GM18867 (cell line): Measurements from ENCODE around the gene CWF19L2.
"Not testable (repeated sequence)": the region's sequence is repeated elsewhere in the genome, so short reads cannot be mapped to it uniquely, and the experiment has no call there.

Source experiments
- ATAC-seq: cut with Tn5 transposase; IDR thresholded peaks from one replicate; pipeline ENCODE4 v1.9.1; 2021; ENCODE audit warnings: mild to moderate bottlenecking, moderate library complexity; ENCODE audit not compliant: unreplicated experiment

CWF19L2 gene

GRCh38 chr11:107439586-107440167, 17.9 kb downstream of the CWF19L2 start:
- no peak for ATAC-seq

GRCh38 chr11:107438148-107438547, 19.5 kb downstream of the CWF19L2 start:
- no peak for ATAC-seq

- ATAC-seq: no peak
Observed at GRCh38 chr11:107430525-107430924, 27.1 kb downstream of the CWF19L2 start.

- ATAC-seq: no peak
Observed at GRCh38 chr11:107427569-107428180, 29.9 kb downstream of the CWF19L2 start.

- peak; percentile 59 for ATAC-seq
Observed at GRCh38 chr11:107413352-107413751, 44.3 kb downstream of the CWF19L2 start.

GRCh38 chr11:107408762-107409211, 48.8 kb downstream of the CWF19L2 start:
- ATAC-seq: no peak

GRCh38 chr11:107405260-107405659, 52.4 kb downstream of the CWF19L2 start:
- no peak for ATAC-seq

- ATAC-seq: not testable (repeated sequence)
Observed at GRCh38 chr11:107401131-107401530, 56.5 kb downstream of the CWF19L2 start.

- no peak for ATAC-seq
Observed at GRCh38 chr11:107397357-107397756, 60.3 kb downstream of the CWF19L2 start.

GRCh38 chr11:107392611-107393010, 65.0 kb downstream of the CWF19L2 start:
- ATAC-seq: no peak

- not testable (repeated sequence) for ATAC-seq
Observed at GRCh38 chr11:107390701-107391100, 66.9 kb downstream of the CWF19L2 start.

- no peak for ATAC-seq
Observed at GRCh38 chr11:107387666-107388065, 70.0 kb downstream of the CWF19L2 start.

GRCh38 chr11:107385361-107385981, 72.2 kb downstream of the CWF19L2 start:
- ATAC-seq: no peak

- no peak for ATAC-seq
Observed at GRCh38 chr11:107384144-107384852, 73.3 kb downstream of the CWF19L2 start.

- ATAC-seq: no peak
Observed at GRCh38 chr11:107372439-107372838, 85.2 kb downstream of the CWF19L2 start.

GRCh38 chr11:107370390-107370789, 87.2 kb downstream of the CWF19L2 start:
- ATAC-seq: no peak

GRCh38 chr11:107359701-107360100, 97.9 kb downstream of the CWF19L2 start:
- ATAC-seq: no peak

- no peak for ATAC-seq
Observed at GRCh38 chr11:107357877-107358276, 99.7 kb downstream of the CWF19L2 start.

GRCh38 chr11:107354780-107355179, 102.8 kb downstream of the CWF19L2 start:
- ATAC-seq: no peak

GRCh38 chr11:107337917-107338316, 119.7 kb downstream of the CWF19L2 start:
- ATAC-seq: peak; percentile 78

GRCh38 chr11:107331728-107332127, 125.9 kb downstream of the CWF19L2 start:
- ATAC-seq: no peak

GRCh38 chr11:107329164-107329563, 128.5 kb downstream of the CWF19L2 start:
- no peak for ATAC-seq
